Retina (tissue), 1 donor: ENCODE results near the gene STXBP4.
A peak's percentile ranks its signal among the peaks of the same experiment; 100 is the strongest.

Experiments used
- DNase-seq: peaks from one replicate; pipeline ENCODE4 v3.0.0-alpha.2; 2016

The STXBP4 gene

DNA sequence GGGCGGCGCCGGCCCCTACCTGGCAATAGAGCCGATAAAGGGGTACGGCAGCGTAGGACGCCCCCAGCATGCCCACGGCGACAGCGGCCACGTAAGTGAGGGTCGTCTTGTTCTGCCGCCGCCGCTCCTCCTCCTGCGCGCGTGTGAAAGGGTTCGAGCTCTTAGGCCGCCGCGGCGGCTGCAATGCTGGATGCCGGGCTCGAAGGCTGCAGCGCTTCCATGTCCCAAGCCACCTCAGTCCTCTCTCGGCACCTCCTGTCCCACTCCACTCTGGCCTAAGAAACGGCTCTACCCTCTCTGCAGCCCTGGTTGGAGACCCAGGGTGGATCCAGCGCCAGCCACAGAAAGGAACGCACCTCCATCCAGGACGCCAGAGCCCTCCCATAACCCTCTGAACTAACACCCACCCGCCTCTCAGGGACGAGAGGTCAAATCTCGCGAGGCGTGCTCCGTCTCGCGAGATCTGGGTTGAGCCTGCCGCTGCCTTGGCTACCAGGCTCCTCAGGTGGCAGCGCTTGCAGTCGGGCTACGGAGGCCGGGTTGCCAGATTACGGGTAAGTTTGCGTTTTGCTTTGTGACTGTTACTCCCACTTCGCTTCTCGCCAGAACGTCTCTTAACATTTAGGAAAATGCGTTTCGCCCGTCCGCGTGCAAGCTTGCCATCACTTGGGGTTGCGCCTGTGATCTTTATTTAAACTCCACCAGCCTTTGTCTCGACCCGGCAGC, at the start of gene STXBP4, which contains the start of gene COX11:
TSS of gene STXBP4 (plus strand) at position 504 of the 726 bp plus-strand sequence. CDS start 17,455 bp downstream, outside the sequence.
TSS of gene COX11 (minus strand) at position 393 of the 726 bp plus-strand sequence. CDS start at position 385, 8 bp downstream.
- DNase-seq: peak; percentile 97

DNA sequence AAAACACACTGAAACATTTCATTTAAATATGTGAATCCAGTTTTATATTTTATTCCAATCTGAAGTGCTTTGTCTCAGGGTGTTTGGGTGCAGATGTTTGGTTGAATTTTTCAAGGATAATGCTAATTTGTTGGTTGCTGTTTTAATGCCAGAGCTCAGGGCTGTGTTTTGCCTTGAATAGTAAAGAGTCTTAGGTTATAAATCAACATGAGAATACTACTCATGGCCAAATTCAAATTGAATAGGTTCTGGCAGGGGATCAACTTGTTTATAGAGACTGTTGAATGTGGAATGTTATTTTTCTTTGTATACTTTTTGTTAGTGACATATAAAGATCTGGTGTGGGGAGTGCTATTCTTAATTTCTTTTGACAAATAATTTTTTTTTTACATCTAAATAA, 49.1 kb upstream of the STXBP4 start:
- DNase-seq: no peak

DNA sequence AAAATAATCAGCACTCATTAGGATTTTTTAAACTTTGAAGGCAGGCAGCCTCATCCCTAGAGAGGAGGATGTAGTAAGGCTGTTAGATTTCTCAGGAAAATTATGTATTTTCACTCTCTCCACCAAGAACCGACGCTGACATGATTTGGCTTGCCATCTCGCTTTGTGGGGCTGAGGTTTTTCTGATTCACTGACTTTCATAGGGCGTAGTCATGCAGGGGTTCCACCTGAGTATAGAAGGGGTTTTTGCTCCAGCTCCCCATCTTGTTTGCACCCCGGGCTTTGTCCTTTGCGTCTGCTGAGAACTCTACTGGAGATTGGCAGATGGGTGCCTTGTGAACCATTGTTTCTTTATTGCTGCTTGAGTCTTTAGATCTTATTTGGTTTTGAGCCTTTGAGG, 47.7 kb upstream of the STXBP4 start:
- no peak for DNase-seq

- DNase-seq: no peak
Observed at GRCh38 chr17:54924405-54924804, 44.2 kb upstream of the STXBP4 start.

GRCh38 chr17:54927525-54927924, 41.0 kb upstream of the STXBP4 start:
- no peak for DNase-seq

- DNase-seq: no peak
Observed at GRCh38 chr17:54932711-54933110, 35.9 kb upstream of the STXBP4 start.

DNA sequence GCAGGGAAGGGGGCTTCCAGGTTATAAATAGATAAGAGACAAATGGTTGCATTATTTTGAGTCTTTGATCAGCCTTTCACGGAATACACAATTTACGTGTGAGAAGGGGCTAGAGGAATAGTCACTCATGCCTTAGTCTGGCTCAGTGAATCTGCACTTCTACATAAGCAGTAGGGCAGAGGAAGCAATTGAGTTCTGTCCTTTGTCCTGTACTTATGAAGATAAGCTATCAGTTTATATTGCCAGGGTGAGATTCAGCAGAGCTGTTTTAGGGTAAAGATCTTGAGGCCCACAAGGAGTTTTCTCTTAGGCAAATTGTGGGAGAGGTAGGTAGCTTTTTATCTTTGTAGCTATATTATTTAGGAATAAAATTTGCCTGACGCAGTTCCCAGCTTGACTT, 34.6 kb upstream of the STXBP4 start:
- no peak for DNase-seq

GRCh38 chr17:54935471-54935870, 33.1 kb upstream of the STXBP4 start:
- DNase-seq: no peak

GRCh38 chr17:54937018-54937417, 31.5 kb upstream of the STXBP4 start:
- DNase-seq: no peak

- DNase-seq: no peak
Observed at GRCh38 chr17:54937426-54937825, 31.1 kb upstream of the STXBP4 start.

GRCh38 chr17:54941285-54941684, 27.3 kb upstream of the STXBP4 start:
- no peak for DNase-seq

GRCh38 chr17:54944796-54945195, 23.8 kb upstream of the STXBP4 start:
- no peak for DNase-seq

DNA sequence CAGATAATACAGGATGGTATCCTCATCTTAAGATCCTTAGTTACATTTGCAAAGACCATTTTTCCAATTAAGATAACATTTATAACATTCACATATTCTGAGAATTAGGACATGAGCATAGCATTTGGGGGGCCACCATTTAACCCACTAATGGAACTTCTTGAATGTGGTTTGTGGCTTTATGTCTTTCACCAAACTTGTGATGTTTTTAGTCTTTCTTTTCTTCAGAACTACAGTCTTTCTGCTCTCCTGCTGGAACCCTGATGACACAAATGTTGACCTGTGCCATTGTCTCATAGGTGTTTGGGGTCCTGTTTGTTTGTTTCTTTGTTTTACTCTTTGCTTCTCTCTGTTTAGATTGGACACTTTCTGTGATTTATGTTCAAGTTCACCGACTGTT, 23.3 kb upstream of the STXBP4 start:
- no peak for DNase-seq

DNA sequence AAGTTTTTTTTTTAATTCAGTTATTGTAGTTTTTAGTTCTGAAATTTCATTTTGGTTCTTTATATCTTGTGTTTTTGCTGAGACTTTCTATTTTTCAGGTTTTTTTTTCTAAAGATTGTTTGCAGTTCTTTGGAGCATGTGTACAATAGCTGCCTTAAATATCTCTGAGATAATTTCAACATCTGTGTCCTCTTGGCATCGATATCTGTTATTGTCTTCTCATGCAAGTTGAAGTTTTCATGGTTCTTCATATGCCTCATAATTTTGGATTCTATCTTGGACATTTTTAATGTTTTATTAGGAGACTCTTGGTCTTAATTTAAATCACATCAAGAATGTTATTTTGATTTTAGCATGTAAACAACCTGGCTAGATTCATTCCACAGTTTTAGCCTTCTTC, 22.9 kb upstream of the STXBP4 start:
- no peak for DNase-seq

GRCh38 chr17:54947396-54947795, 21.2 kb upstream of the STXBP4 start:
- no peak for DNase-seq

GRCh38 chr17:54948380-54948779, 20.2 kb upstream of the STXBP4 start:
- DNase-seq: no peak

DNA sequence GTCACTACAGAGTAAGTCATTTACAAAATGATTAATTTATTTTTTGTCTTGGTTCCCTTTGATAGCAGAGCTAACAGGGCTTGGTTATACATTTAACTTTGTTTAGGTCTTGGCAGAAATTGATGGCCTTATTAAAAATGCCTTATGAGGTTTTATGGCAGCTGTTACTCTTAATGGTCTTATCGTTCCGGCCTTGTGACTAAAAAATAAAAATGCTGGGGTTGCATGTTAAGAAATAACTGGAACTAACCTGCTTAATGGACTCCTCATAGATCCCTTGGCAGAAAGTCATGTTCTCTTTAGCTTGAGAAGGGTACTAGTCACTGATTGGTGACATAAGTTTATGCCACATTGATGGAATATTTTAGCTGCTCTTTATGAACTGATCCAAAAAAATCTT, 18.4 kb upstream of the STXBP4 start:
- no peak for DNase-seq

- no peak for DNase-seq
Observed at GRCh38 chr17:54951286-54951685, 17.3 kb upstream of the STXBP4 start.

DNA sequence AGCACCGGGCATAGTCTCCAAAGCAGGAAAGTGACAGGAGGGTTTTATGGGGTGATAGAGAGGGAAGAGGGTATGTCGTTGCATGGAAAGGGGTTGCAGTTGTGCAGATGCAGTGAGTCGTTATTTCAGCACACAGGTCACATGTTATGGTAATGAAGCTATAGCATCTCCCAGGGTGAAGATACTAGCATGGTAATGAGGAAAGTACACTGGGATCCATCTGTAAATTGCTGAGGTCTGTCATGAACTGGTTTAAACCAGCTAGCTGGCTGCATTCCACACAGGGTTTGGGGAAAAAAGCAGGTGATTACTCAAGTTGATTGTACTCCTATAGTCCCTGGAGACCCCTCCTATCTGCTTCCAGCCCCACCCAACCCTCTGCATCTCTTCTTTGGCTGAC, 11.8 kb upstream of the STXBP4 start:
- DNase-seq: no peak

DNA sequence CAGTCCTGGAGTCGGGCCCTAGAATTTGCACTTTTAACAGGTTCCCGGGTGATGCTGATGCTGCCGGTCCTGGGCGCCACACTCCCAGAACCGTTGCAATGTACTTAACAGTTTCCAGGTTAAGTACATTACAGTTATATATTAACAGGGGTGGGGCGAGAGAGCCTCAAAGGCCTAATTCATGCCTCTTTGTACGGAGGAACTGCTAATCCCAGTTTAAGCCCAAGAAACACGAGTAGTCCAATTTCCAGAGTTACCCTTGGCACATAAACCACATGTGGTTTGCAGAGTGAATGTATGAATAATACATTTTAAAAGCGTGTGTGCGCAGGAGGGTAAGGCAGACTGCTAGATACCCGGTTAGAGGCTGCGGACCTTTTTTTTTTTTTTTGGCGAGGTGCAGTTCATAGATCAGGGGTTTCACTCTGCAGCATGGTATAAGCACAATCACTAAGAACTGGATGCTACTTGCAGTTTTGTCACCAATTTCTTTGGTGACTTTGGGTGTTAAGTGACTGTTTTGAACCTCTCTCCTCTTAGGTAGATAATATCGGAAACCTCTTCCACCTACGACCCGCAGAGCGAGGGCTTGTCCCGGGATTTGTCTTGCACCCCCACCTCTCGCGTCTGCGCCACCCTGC, 824 bp upstream of the STXBP4 start:
- DNase-seq: no peak

GRCh38 chr17:54968988-54969332, 395 bp downstream of the STXBP4 start:
- no peak for DNase-seq

- DNase-seq: no peak
Observed at GRCh38 chr17:54969658-54970572, 1.4 kb downstream of the STXBP4 start.

GRCh38 chr17:54971147-54971546, 2.6 kb downstream of the STXBP4 start:
- DNase-seq: no peak

DNA sequence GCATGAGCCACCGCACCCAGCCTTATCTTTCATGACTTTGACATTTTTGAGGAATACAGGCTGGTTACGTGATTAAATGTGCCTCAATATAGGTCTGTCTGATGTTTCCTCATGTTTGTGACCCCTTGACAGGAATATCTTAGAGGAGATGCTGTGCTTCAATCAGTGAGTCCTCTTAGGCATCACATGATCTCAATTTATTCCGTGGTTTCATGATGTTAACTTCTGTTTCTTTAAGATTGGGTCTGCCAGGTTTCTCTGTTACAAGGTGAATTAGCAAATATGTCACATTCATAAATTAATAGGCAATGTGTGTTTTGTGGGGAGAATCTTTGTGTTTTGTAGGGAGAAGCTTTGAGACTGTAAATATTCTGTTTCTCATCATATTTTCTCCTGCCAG, 3.3 kb downstream of the STXBP4 start:
- DNase-seq: no peak
